Measurements from ENCODE around the gene RPL19. TPM values are rescaled to one million over a fixed set of nuclear protein-coding genes. Genes with fewer than 3 reads are reported as not detected.
"Not testable (repeated sequence)": the region's sequence is repeated elsewhere in the genome, so short reads cannot be mapped to it uniquely, and the experiment has no call there.

RPL19 gene
- total RNA-seq, 1 donor from 2014 or later: 877 TPM

GRCh38 chr17:39244600-39245570 lies 44.8 kb downstream of the RPL19 start:
- Mint-ChIP-seq H3K36me3 (ENCODE audit: unreplicated experiment) (no peaks in the 10 kb centered on the region), H3K4me3 (ENCODE audit: unreplicated experiment) (no peak overlapping the region), H3K27me3 (ENCODE audit: unreplicated experiment) (no peaks in the 10 kb centered on the region), H3K9me3 (ENCODE audit: unreplicated experiment) (peaks cover 1% of the 10 kb centered on the region), H3K4me1 (ENCODE audit: low read depth, unreplicated experiment) (peaks cover 9% of the 10 kb centered on the region), H3K27ac (ENCODE audit: unreplicated experiment) (no peak overlapping the region)
- TF ChIP-seq CTCF (IDR thresholded peaks at IDR 0.05; ENCODE audit: partially characterized antibody, unreplicated experiment): peak; percentile 97
- DNase-seq: peak; percentile 93

GRCh38 chr17:39246274-39246673 lies 46.2 kb downstream of the RPL19 start:
- Mint-ChIP-seq H3K27ac (ENCODE audit: unreplicated experiment) (no peak overlapping the region), H3K27me3 (ENCODE audit: unreplicated experiment) (no peaks in the 10 kb centered on the region), H3K36me3 (ENCODE audit: unreplicated experiment) (no peaks in the 10 kb centered on the region), H3K4me1 (ENCODE audit: low read depth, unreplicated experiment) (peaks cover 9% of the 10 kb centered on the region), H3K4me3 (ENCODE audit: unreplicated experiment) (no peak overlapping the region), H3K9me3 (ENCODE audit: unreplicated experiment) (peaks cover 1% of the 10 kb centered on the region)
- no peak for DNase-seq
- peak; percentile 10 for TF ChIP-seq CTCF (IDR thresholded peaks at IDR 0.05; ENCODE audit: partially characterized antibody, unreplicated experiment)

- not testable (repeated sequence) for H3K27ac Mint-ChIP-seq (ENCODE audit: unreplicated experiment); H3K36me3 Mint-ChIP-seq (ENCODE audit: unreplicated experiment)
These were observed 50.0 kb downstream of the RPL19 start for GRCh38 chr17:39250076-39250475.

GRCh38 chr17:39251997-39252396 lies 51.9 kb downstream of the RPL19 start:
- H3K27ac Mint-ChIP-seq (ENCODE audit: unreplicated experiment): no peak overlapping the region
- H3K27me3 Mint-ChIP-seq (ENCODE audit: unreplicated experiment): no peaks in the 10 kb centered on the region
- no peak for DNase-seq
- peaks cover 8% of the 10 kb centered on the region for H3K9me3 Mint-ChIP-seq (ENCODE audit: unreplicated experiment)
- TF ChIP-seq CTCF (IDR thresholded peaks at IDR 0.05; ENCODE audit: partially characterized antibody, unreplicated experiment): no peak
- no peaks in the 10 kb centered on the region for H3K4me1 Mint-ChIP-seq (ENCODE audit: low read depth, unreplicated experiment)
- H3K36me3 Mint-ChIP-seq (ENCODE audit: unreplicated experiment): no peaks in the 10 kb centered on the region
- no peak overlapping the region for H3K4me3 Mint-ChIP-seq (ENCODE audit: unreplicated experiment)

More at GRCh38 chr17:39250076-39250475, 50.0 kb downstream of the RPL19 start:
- H3K9me3 Mint-ChIP-seq (ENCODE audit: unreplicated experiment); H3K4me1 Mint-ChIP-seq (ENCODE audit: low read depth, unreplicated experiment); H3K4me3 Mint-ChIP-seq (ENCODE audit: unreplicated experiment); DNase-seq; H3K27me3 Mint-ChIP-seq (ENCODE audit: unreplicated experiment): not testable (repeated sequence)

- H3K27me3 Mint-ChIP-seq (ENCODE audit: unreplicated experiment): no peaks in the 10 kb centered on the region
- no peak overlapping the region for H3K4me3 Mint-ChIP-seq (ENCODE audit: unreplicated experiment)
- no peak for TF ChIP-seq CTCF (IDR thresholded peaks at IDR 0.05; ENCODE audit: partially characterized antibody, unreplicated experiment)
- H3K9me3 Mint-ChIP-seq (ENCODE audit: unreplicated experiment): peaks cover 6% of the 10 kb centered on the region
- H3K27ac Mint-ChIP-seq (ENCODE audit: unreplicated experiment): no peak overlapping the region
- H3K4me1 Mint-ChIP-seq (ENCODE audit: low read depth, unreplicated experiment): no peaks in the 10 kb centered on the region
- H3K36me3 Mint-ChIP-seq (ENCODE audit: unreplicated experiment): peaks cover 4% of the 10 kb centered on the region
- no peak for DNase-seq
These were observed 52.8 kb downstream of the RPL19 start for GRCh38 chr17:39252788-39253460.

Other genes with a start within 250 kb of the RPL19 start
- not detected for gene FBXO47, start 232.9 kb upstream of the RPL19 start, total RNA-seq (ENCODE audit: unreplicated experiment)
- not detected for gene PLXDC1, start 48.6 kb upstream of the RPL19 start, total RNA-seq (ENCODE audit: unreplicated experiment)
- gene ARL5C, start 34.1 kb upstream of the RPL19 start, total RNA-seq (ENCODE audit: unreplicated experiment): not detected
- gene CACNB1, start 2.6 kb upstream of the RPL19 start, total RNA-seq (ENCODE audit: unreplicated experiment): 77.1 TPM
- 1.8 TPM for gene STAC2, start 25.7 kb downstream of the RPL19 start, total RNA-seq (ENCODE audit: unreplicated experiment)
- gene FBXL20, start 201.3 kb downstream of the RPL19 start, total RNA-seq (ENCODE audit: unreplicated experiment): 31.0 TPM